Liver (tissue), 9 donors: Measurements from ENCODE around the gene PRDM1. TPM values are rescaled to one million over a fixed set of nuclear protein-coding genes. Genes with fewer than 3 reads are reported as not detected.

Experiments
- DNase-seq: peaks from one replicate; pipeline ENCODE4 v3.0.0-alpha.2; 2017; ENCODE audit warnings: low spot score
- H3K27ac ChIP-seq, 2 donors: one replicate each; pipeline ENCODE4 v1.7.0; 2013; ENCODE audit warnings: inconsistent platforms in 2 of 2, low read length in 2 of 2, control low read depth in 1 of 2, low read depth in 1 of 2, mild to moderate bottlenecking in 1 of 2
- H3K27me3 ChIP-seq, 4 donors: one replicate each; pipeline versions ENCODE4 v1.6.1 to v1.7.0; 2013; ENCODE audit warnings: low read length in 3 of 4, inconsistent platforms in 1 of 4, mild to moderate bottlenecking in 1 of 4, moderate library complexity in 1 of 4; ENCODE audit not compliant: control insufficient read depth in 4 of 4, insufficient read depth in 4 of 4
- H3K36me3 ChIP-seq, 4 donors: one replicate each; pipeline versions ENCODE4 v1.6.1 to v1.7.0; 2013; ENCODE audit warnings: low read length in 3 of 4, mild to moderate bottlenecking in 3 of 4, low read depth in 1 of 4, moderate library complexity in 1 of 4; ENCODE audit not compliant: control insufficient read depth in 4 of 4, insufficient read depth in 3 of 4
- H3K4me1 ChIP-seq, 4 donors: one replicate each; pipeline versions ENCODE4 v1.6.1 to v1.7.0; 2013; ENCODE audit warnings: low read length in 3 of 4, mild to moderate bottlenecking in 3 of 4, moderate library complexity in 1 of 4; ENCODE audit not compliant: control insufficient read depth in 4 of 4, insufficient read depth in 4 of 4
- H3K4me3 ChIP-seq, 3 donors: one replicate each; pipeline versions ENCODE4 v1.6.1 to v1.7.0; 2013; ENCODE audit warnings: low read length in 3 of 3, control low read depth in 1 of 3, low read depth in 1 of 3, mild to moderate bottlenecking in 1 of 3
- H3K9ac ChIP-seq, 2 donors: one replicate each; pipeline ENCODE4 v1.7.0; 2013; ENCODE audit warnings: low read length in 2 of 2, mild to moderate bottlenecking in 2 of 2, moderate library complexity in 2 of 2, control low read depth in 1 of 2, low read depth in 1 of 2
- H3K9me3 ChIP-seq, 4 donors: one replicate each; pipeline versions ENCODE4 v1.6.1 to v1.7.0; 2013; ENCODE audit warnings: low read length in 3 of 4; ENCODE audit not compliant: control insufficient read depth in 4 of 4
- CTCF ChIP-seq: fragments of 150-350 bp; IDR thresholded peaks from 2 replicates; pipeline ENCODE4 v1.5.1; 2017; ENCODE audit warnings: improper control_type of control experiment, low read depth, low read length; ENCODE audit not compliant: missing input control
- EGR1 ChIP-seq, 2 donors: IDR thresholded peaks; 2 replicates each; pipeline ENCODE4 v1.6.1; 2016 to 2018; ENCODE audit warnings: antibody characterized with exemption in 2 of 2, low read depth in 2 of 2
- FOXA1 ChIP-seq: IDR thresholded peaks from 2 replicates; pipeline ENCODE4 v1.6.1; 2016; ENCODE audit warnings: antibody characterized with exemption
- FOXA2 ChIP-seq: IDR thresholded peaks from 2 replicates; pipeline ENCODE4 v1.6.1; 2016; ENCODE audit warnings: antibody characterized with exemption
- GABPA ChIP-seq, 2 donors: IDR thresholded peaks in 1 of 2; conservative IDR thresholded peaks in 1 of 2; 2 replicates each; pipeline ENCODE4 v1.6.1; 2016; ENCODE audit warnings: antibody characterized with exemption in 2 of 2, mild to moderate bottlenecking in 1 of 2, moderate library complexity in 1 of 2
- HNF4A ChIP-seq, 2 donors: conservative IDR thresholded peaks; 2 replicates each; pipeline ENCODE4 v1.6.1; 2016; ENCODE audit warnings: antibody characterized with exemption in 2 of 2, mild to moderate bottlenecking in 2 of 2
- HNF4G ChIP-seq: IDR thresholded peaks from 2 replicates; pipeline ENCODE4 v1.6.1; 2016; ENCODE audit warnings: antibody characterized with exemption
- JUND ChIP-seq, 2 donors: IDR thresholded peaks; 2 replicates each; pipeline ENCODE4 v1.6.1; 2016; ENCODE audit warnings: antibody characterized with exemption in 2 of 2
- MAX ChIP-seq: IDR thresholded peaks from 2 replicates; pipeline ENCODE4 v1.6.1; 2016; ENCODE audit warnings: antibody characterized with exemption
- NR2F2 ChIP-seq: IDR thresholded peaks from 2 replicates; pipeline ENCODE4 v1.6.1; 2016; ENCODE audit warnings: antibody characterized with exemption
- RAD21 ChIP-seq, 2 donors: IDR thresholded peaks; 2 replicates each; pipeline ENCODE4 v1.6.1; 2016; ENCODE audit warnings: antibody characterized with exemption in 2 of 2, mild to moderate bottlenecking in 2 of 2
- REST ChIP-seq: IDR thresholded peaks from 2 replicates; pipeline ENCODE4 v1.6.1; 2016; ENCODE audit warnings: antibody characterized with exemption, mild to moderate bottlenecking
- RXRA ChIP-seq, 2 donors: IDR thresholded peaks; 2 replicates each; pipeline ENCODE4 v1.6.1; 2017 to 2018; ENCODE audit warnings: antibody characterized with exemption in 2 of 2, mild to moderate bottlenecking in 1 of 2
- SP1 ChIP-seq: IDR thresholded peaks from 2 replicates; pipeline ENCODE4 v1.6.1; 2018; ENCODE audit warnings: antibody characterized with exemption, mild to moderate bottlenecking
- TAF1 ChIP-seq: conservative IDR thresholded peaks from 2 replicates; pipeline ENCODE4 v1.6.1; 2016; ENCODE audit warnings: antibody characterized with exemption, mild to moderate bottlenecking
- YY1 ChIP-seq: IDR thresholded peaks from 2 replicates; pipeline ENCODE4 v1.6.1; 2016; ENCODE audit warnings: antibody characterized with exemption, mild to moderate bottlenecking
- WGBS: extraction: QIAGEN DNeasy Blood & Tissue Kit; methylation state at CpG from one replicate; pipeline ENCODE4 v1.1.7; 2013; 5-methylcytosine and 5-hydroxymethylcytosine counted together
- polyA plus RNA-seq, 2 donors: library from polyadenylated mRNA; stranded (reverse) in 1 of 2; unstranded in 1 of 2; fragments of 200-250 nt in 1 of 2; fragments of >200 nt in 1 of 2; fragmentation: Nextera tagmentation in 1 of 2; extraction: Ambion mirVana in 1 of 2; gene quantifications; one replicate each; pipeline versions ENCODE4 v1.2.1 to v1.2.3, GENCODE V29; 2013 to 2015
- total RNA-seq, 2 donors: library from RNA; depleted of rRNA; stranded (reverse); fragments of >200 nt; gene quantifications; one replicate each; pipeline ENCODE4 v1.2.3, GENCODE V29; 2014
- donor health status: healthy.
- donor health status: healthy.
- donor health status: healthy.
- donor health status: healthy.
- donor health status: healthy.

The PRDM1 gene
- total RNA-seq, result under 1 TPM; 0.37 to 0.84 TPM
- 1 to 10 TPM in 1 of 2 donors, under 1 TPM in 1; 0.47 to 2.8 TPM for polyA plus RNA-seq

GRCh38 chr6:106085984-106086813 is at the start of gene PRDM1:
Gene PRDM1 (plus strand): TSS chr6:106086336. CDS start chr6:106086554, 218 bp downstream.
- peak within 1 kb of the TSS; percentile 36 to 43 for H3K9ac ChIP-seq
- H3K27ac ChIP-seq, result peak within 1 kb of the TSS; percentile 28 to 51
- H3K4me3 ChIP-seq, result peak within 1 kb of the TSS; percentile 12 to 53 (median 44)
- H3K4me1 ChIP-seq, result peaks cover 2 to 14% (median 5%) of the 10 kb centered on the region in 4 donors
- H3K9me3 ChIP-seq, result no peaks in the 10 kb centered on the region
- WGBS, result 2% methylated on average over 44 of the region's 44 CpGs
- DNase-seq, result peak; percentile 49
- TF ChIP-seq RAD21 (IDR thresholded peaks at IDR 0.05), result peak; percentile 37 to 51
- no peak for TF ChIP-seq HNF4G
- no peak for TF ChIP-seq TAF1
- no peak for TF ChIP-seq SP1
- TF ChIP-seq FOXA2, result no peak
- peaks cover 2 to 7% (median 4%) of the 10 kb centered on the region in 4 donors for H3K27me3 ChIP-seq
- no peaks in the 10 kb centered on the region for H3K36me3 ChIP-seq

GRCh38 chr6:106037060-106037459 is 49.1 kb upstream of the PRDM1 start:
- H3K36me3 ChIP-seq, result no peaks in the 10 kb centered on the region
- no peak overlapping the region for H3K4me3 ChIP-seq
- TF ChIP-seq NR2F2, result no peak
- TF ChIP-seq GABPA (IDR thresholded peaks at IDR 0.05 in 1 of 2, conservative IDR thresholded peaks at IDR 0.05 in 1 of 2), result no peak
- no peak for TF ChIP-seq HNF4G
- no peak for TF ChIP-seq SP1
- no peak for TF ChIP-seq HNF4A (conservative IDR thresholded peaks at IDR 0.05)
- TF ChIP-seq MAX, result no peak
- TF ChIP-seq RAD21 (IDR thresholded peaks at IDR 0.05), result no peak
- TF ChIP-seq CTCF, result no peak
- no peak for TF ChIP-seq FOXA1
- TF ChIP-seq TAF1, result no peak
- TF ChIP-seq JUND (IDR thresholded peaks at IDR 0.05), result no peak
- no peak for TF ChIP-seq YY1
- TF ChIP-seq FOXA2, result no peak
- TF ChIP-seq REST, result no peak
- TF ChIP-seq EGR1 (IDR thresholded peaks at IDR 0.05; ENCODE audit: low read depth in 2 of 2), result no peak
- no peak for TF ChIP-seq RXRA (IDR thresholded peaks at IDR 0.05)
- no peaks in the 10 kb centered on the region for H3K4me1 ChIP-seq
- H3K9ac ChIP-seq, result no peak overlapping the region
- no peak overlapping the region for H3K27ac ChIP-seq
- no peaks in the 10 kb centered on the region for H3K27me3 ChIP-seq
- no peak for DNase-seq
- H3K9me3 ChIP-seq, result peaks cover 0 to 5% (median 0%) of the 10 kb centered on the region in 4 donors
